ENCODE measurements around the gene PALLD.

- TF ChIP-seq RFX5 (IDR thresholded peaks at IDR 0.05; ENCODE audit: borderline replicate concordance, low read depth, low read length) = no peak
- TF ChIP-seq CTCF (IDR thresholded peaks at IDR 0.05; ENCODE audit: control extremely low read depth in 1 of 3, insufficient read depth in 1 of 3, low read depth in 1 of 3, low read length in 3 of 3) = no peak
- no peak for TF ChIP-seq E2F6 (IDR thresholded peaks at IDR 0.05)
- no peak for TF ChIP-seq CHD1 (IDR thresholded peaks at IDR 0.05; ENCODE audit: low read depth, low read length)
- no peak for TF ChIP-seq RXRA (IDR thresholded peaks at IDR 0.05; ENCODE audit: insufficient read depth, low read depth, low read length)
- TF ChIP-seq NANOG (IDR thresholded peaks at IDR 0.05; ENCODE audit: insufficient read depth, low read depth, low read length, poor library complexity, severe bottlenecking) = no peak
- TF ChIP-seq POLR2AphosphoS5 (IDR thresholded peaks at IDR 0.05; ENCODE audit: low read depth, low read length) = no peak
- no peak for TF ChIP-seq USF2 (IDR thresholded peaks at IDR 0.05; ENCODE audit: low read length)
- TF ChIP-seq CHD7 (IDR thresholded peaks at IDR 0.05; ENCODE audit: insufficient replicate concordance, low read length) = no peak
- no peak for TF ChIP-seq EGR1 (IDR thresholded peaks at IDR 0.05; ENCODE audit: borderline replicate concordance, low read depth, low read length)
These were observed 4.6 kb downstream of the PALLD start for GRCh38 chr4:168501407-168501806.

Data from H1 (cell line).